Caco-2 (cell line): ENCODE measurements around the gene SH3BGRL2. TPM values are rescaled to one million over a fixed set of nuclear protein-coding genes. Genes with fewer than 3 reads are reported as not detected.
A peak's percentile ranks its signal among the peaks of the same experiment; 100 is the strongest.
"Not testable (repeated sequence)": the region's sequence is repeated elsewhere in the genome, so short reads cannot be mapped to it uniquely, and the experiment has no call there.

Source experiments
- BruUV-seq: library from RNA; stranded (reverse); fragments of 400-500 nt; replicated peaks from 2 replicates; lab custom pipeline; 2021; lab: Mats Ljungman, UMichigan
- CTCF ChIA-PET: fragments of 300-600 bp; sonication (Branson Sonifier 250); formaldehyde crosslinking; loops from one replicate; lab custom pipeline; 2022; ENCODE audit warnings: antibody characterized with exemption; lab: Charles Lee
- POLR2A ChIA-PET: fragments of 300-600 bp; sonication (Branson Sonifier 250); formaldehyde crosslinking; loops from one replicate; lab custom pipeline; 2022; ENCODE audit warnings: antibody characterized with exemption; lab: Charles Lee
- DNase-seq, 2 experiments: peaks; one replicate each; pipeline versions ENCODE4 v3.0.0 to v3.0.0-alpha.2; 2020 to 2022
- H3K27me3 ChIP-seq: replicated peaks from 2 replicates; pipeline ENCODE4 v1.6.0; 2011; ENCODE audit warnings: low read length; ENCODE audit not compliant: control insufficient read depth, insufficient read depth
- H3K36me3 ChIP-seq: 2 replicates; pipeline ENCODE4 v1.5.1; 2011; ENCODE audit warnings: low read length; ENCODE audit not compliant: control insufficient read depth, insufficient read depth
- H3K4me1 ChIP-seq: fragments of 250-450 bp; sonication (Bioruptor Pico); 2 replicates; pipeline ENCODE4 v1.5.1; 2020; ENCODE audit warnings: mild to moderate bottlenecking
- H3K4me3 ChIP-seq: 2 replicates; pipeline ENCODE4 v1.5.1; 2011; ENCODE audit warnings: low read depth, mild to moderate bottlenecking, control low read depth, low read length
- H3K9me3 ChIP-seq: fragments of 250-450 bp; sonication (Bioruptor Pico); 2 replicates; pipeline ENCODE4 v1.5.1; 2020; ENCODE audit warnings: mild to moderate bottlenecking, moderate library complexity
- H3K27ac Mint-ChIP-seq: one replicate; pipeline ENCODE4 v1.8.0; 2022; ENCODE audit warnings: mixed read lengths; ENCODE audit not compliant: unreplicated experiment
- H3K27me3 Mint-ChIP-seq: one replicate; pipeline ENCODE4 v1.8.0; 2022; ENCODE audit warnings: mixed read lengths; ENCODE audit not compliant: insufficient read depth, unreplicated experiment
- H3K36me3 Mint-ChIP-seq: one replicate; pipeline ENCODE4 v1.8.0; 2022; ENCODE audit warnings: mild to moderate bottlenecking, mixed read lengths; ENCODE audit not compliant: insufficient read depth, unreplicated experiment
- H3K4me1 Mint-ChIP-seq: one replicate; pipeline ENCODE4 v1.8.0; 2022; ENCODE audit warnings: low read depth, mixed read lengths; ENCODE audit not compliant: unreplicated experiment
- H3K4me3 Mint-ChIP-seq: one replicate; pipeline ENCODE4 v1.8.0; 2022; ENCODE audit warnings: mild to moderate bottlenecking, moderate library complexity, mixed read lengths; ENCODE audit not compliant: unreplicated experiment
- H3K9me3 Mint-ChIP-seq: one replicate; pipeline ENCODE4 v1.8.0; 2022; ENCODE audit warnings: mixed read lengths; ENCODE audit not compliant: unreplicated experiment
- CTCF ChIP-seq, 2 experiments: fragments of 200-600 bp in 1 of 2; IDR thresholded peaks; 1 replicate in 1 of 2; 2 replicates in 1 of 2; pipeline versions ENCODE4 v1.5.1 to v1.8.0; 2011 to 2022; ENCODE audit warnings: antibody characterized with exemption in 1 of 2, control low read depth in 1 of 2, inconsistent platforms in 1 of 2, low read depth in 1 of 2, low read length in 1 of 2, mild to moderate bottlenecking in 1 of 2, moderate library complexity in 1 of 2; ENCODE audit not compliant: insufficient read depth in 1 of 2, severe bottlenecking in 1 of 2, unreplicated experiment in 1 of 2
- intact Hi-C: fragments of 100-400 bp; cut with micrococcal nuclease; formaldehyde crosslinking; loops from one replicate; pipeline ENCODE4 v1.10.0; 2022; ENCODE audit not compliant: unreplicated experiment
- total RNA-seq: library from RNA; stranded (reverse); gene quantifications from 2 replicates; pipeline ENCODE4 v1.2.3, GENCODE V29; 2022

Gene SH3BGRL2
- total RNA-seq, 1 experiment from 2014 or later, result 102 TPM

GRCh38 chr6:79672631-79673111, 41.5 kb downstream of the SH3BGRL2 start:
- Mint-ChIP-seq H3K4me3 (peak overlapping the region; percentile 79), H3K27me3 (no peaks in the 10 kb centered on the region), H3K36me3 (peaks cover 49% of the 10 kb centered on the region), H3K4me1 (peaks cover 71% of the 10 kb centered on the region), H3K27ac (peak overlapping the region; percentile 83), H3K9me3 (no peaks in the 10 kb centered on the region)
- DNase-seq, result peak in 1 of 2 experiments; percentile 72
- Histone ChIP-seq H3K4me1 (peaks cover 76% of the 10 kb centered on the region), H3K27me3 (no peaks in the 10 kb centered on the region), H3K36me3 (no peaks in the 10 kb centered on the region), H3K4me3 (no peak overlapping the region), H3K9me3 (no peaks in the 10 kb centered on the region)
- intact Hi-C loops, result loop anchor here (1.0 to 5.0 kb wide), 12 partner anchors 26 to 370 kb away; partner anchors contain the start of gene SH3BGRL2
- ChIA-PET POLR2A (interaction anchor here (0.9 to 1.0 kb wide), 2 partner anchors 41 to 136 kb away, joined by 3 to 5 read pairs; partner anchors contain the start of genes LCA5 and SH3BGRL2), CTCF (interaction anchor here (0.6 to 2.3 kb wide), 15 partner anchors 9 to 371 kb away, joined by 3 to 14 read pairs (median 4); partner anchors contain the start of genes LCA5 and SH3BGRL2)
- TF ChIP-seq CTCF (IDR thresholded peaks at IDR 0.05; ENCODE audit: insufficient read depth in 1 of 2, low read depth in 1 of 2, low read length in 1 of 2, severe bottlenecking in 1 of 2, unreplicated experiment in 1 of 2), result peak; percentile 41 to 75
- BruUV-seq, result no TSS peak

GRCh38 chr6:79673947-79674346, 42.8 kb downstream of the SH3BGRL2 start:
- POLR2A ChIA-PET, result no interaction called here
- peaks cover 74% of the 10 kb centered on the region for H3K4me1 ChIP-seq
- no peaks in the 10 kb centered on the region for H3K9me3 ChIP-seq
- Mint-ChIP-seq H3K4me3 (peak overlapping the region; percentile 79), H3K9me3 (no peaks in the 10 kb centered on the region), H3K36me3 (peaks cover 41% of the 10 kb centered on the region), H3K27me3 (no peaks in the 10 kb centered on the region), H3K4me1 (peaks cover 79% of the 10 kb centered on the region), H3K27ac (peak overlapping the region; percentile 83)
- no peak for DNase-seq
- CTCF ChIA-PET, result interaction anchor here (1.1 kb wide), 1 partner anchor 43 kb away, joined by 3 read pairs; the partner anchor contains the start of gene SH3BGRL2
- H3K4me3 ChIP-seq, result no peak overlapping the region
- no peaks in the 10 kb centered on the region for H3K27me3 ChIP-seq
- BruUV-seq, result no TSS peak
- no peaks in the 10 kb centered on the region for H3K36me3 ChIP-seq
- no peak for TF ChIP-seq CTCF (IDR thresholded peaks at IDR 0.05; ENCODE audit: insufficient read depth in 1 of 2, low read depth in 1 of 2, low read length in 1 of 2, severe bottlenecking in 1 of 2, unreplicated experiment in 1 of 2)
- intact Hi-C loops, result loop anchor here (2.0 to 5.0 kb wide), 4 partner anchors 27 to 372 kb away; no protein-coding TSS in a partner anchor

GRCh38 chr6:79676785-79677736, 45.9 kb downstream of the SH3BGRL2 start:
- Histone ChIP-seq H3K27me3 (no peaks in the 10 kb centered on the region), H3K4me3 (no peak overlapping the region), H3K36me3 (no peaks in the 10 kb centered on the region), H3K4me1 (peaks cover 64% of the 10 kb centered on the region), H3K9me3 (no peaks in the 10 kb centered on the region)
- Mint-ChIP-seq H3K9me3 (peaks cover 8% of the 10 kb centered on the region), H3K27ac (peak overlapping the region; percentile 39), H3K4me3 (peak overlapping the region; percentile 66), H3K36me3 (peaks cover 48% of the 10 kb centered on the region), H3K27me3 (no peaks in the 10 kb centered on the region), H3K4me1 (peaks cover 62% of the 10 kb centered on the region)
- BruUV-seq, result no TSS peak
- ChIA-PET CTCF (no interaction called here), POLR2A (interaction anchor here (0.6 to 1.3 kb wide), 2 partner anchors 46 to 131 kb away, joined by 4 to 6 read pairs; partner anchors contain the start of gene SH3BGRL2)
- intact Hi-C loops, result no loop called here
- no peak for TF ChIP-seq CTCF (IDR thresholded peaks at IDR 0.05; ENCODE audit: insufficient read depth in 1 of 2, low read depth in 1 of 2, low read length in 1 of 2, severe bottlenecking in 1 of 2, unreplicated experiment in 1 of 2)
- DNase-seq, result no peak

- H3K4me3 Mint-ChIP-seq, CTCF ChIA-PET, H3K4me3 ChIP-seq, H3K9me3 Mint-ChIP-seq, DNase-seq, H3K36me3 ChIP-seq, H3K27ac Mint-ChIP-seq, POLR2A ChIA-PET, intact Hi-C loops, H3K9me3 ChIP-seq, H3K27me3 Mint-ChIP-seq, BruUV-seq, H3K27me3 ChIP-seq: not testable (repeated sequence)
- H3K4me1 ChIP-seq, result peaks cover 55% of the 10 kb centered on the region
- Mint-ChIP-seq H3K4me1 (peaks cover 52% of the 10 kb centered on the region), H3K36me3 (peaks cover 39% of the 10 kb centered on the region)
These were observed 51.6 kb downstream of the SH3BGRL2 start for GRCh38 chr6:79682682-79683081.
